NCI-H2196 (cell line): ENCODE results near the gene ANKRD33B.
A peak's percentile ranks its signal among the peaks of the same experiment; 100 is the strongest.
"Not testable (repeated sequence)": the region's sequence is repeated elsewhere in the genome, so short reads cannot be mapped to it uniquely, and the experiment has no call there.

Source experiments
- DNase-seq: peaks from one replicate; lab custom pipeline; 2025; ENCODE audit not compliant: unreplicated experiment; lab: John Stamatoyannopoulos, UW

ANKRD33B gene

GRCh38 chr5:10556289-10556807 lies 7.5 kb upstream of the ANKRD33B start:
- DNase-seq: no peak

GRCh38 chr5:10556893-10557746 lies 6.8 kb upstream of the ANKRD33B start:
- DNase-seq: no peak

GRCh38 chr5:10559151-10559550 lies 4.7 kb upstream of the ANKRD33B start:
- DNase-seq: no peak

GRCh38 chr5:10559871-10560270 lies 4.0 kb upstream of the ANKRD33B start:
- DNase-seq: no peak

- DNase-seq: no peak
These were observed 1.4 kb upstream of the ANKRD33B start for GRCh38 chr5:10562201-10563109.

GRCh38 chr5:10563110-10563944 lies 543 bp upstream of the ANKRD33B start:
- DNase-seq: peak; percentile 46

GRCh38 chr5:10564838-10565784 lies 1.2 kb downstream of the ANKRD33B start:
- no peak for DNase-seq

GRCh38 chr5:10565785-10566542 lies 2.1 kb downstream of the ANKRD33B start:
- no peak for DNase-seq

GRCh38 chr5:10566543-10567068 lies 2.7 kb downstream of the ANKRD33B start:
- DNase-seq: no peak

- DNase-seq: no peak
These were observed 3.3 kb downstream of the ANKRD33B start for GRCh38 chr5:10567121-10567591.

- DNase-seq: no peak
These were observed 4.0 kb downstream of the ANKRD33B start for GRCh38 chr5:10567781-10568321.

- DNase-seq: not testable (repeated sequence)
These were observed 6.7 kb downstream of the ANKRD33B start for GRCh38 chr5:10570540-10570939.

GRCh38 chr5:10572451-10572850 lies 8.6 kb downstream of the ANKRD33B start:
- DNase-seq: no peak

GRCh38 chr5:10573487-10574145 lies 9.7 kb downstream of the ANKRD33B start:
- DNase-seq: no peak

GRCh38 chr5:10574879-10575278 lies 11.0 kb downstream of the ANKRD33B start:
- not testable (repeated sequence) for DNase-seq

GRCh38 chr5:10576121-10576789 lies 12.4 kb downstream of the ANKRD33B start:
- no peak for DNase-seq

GRCh38 chr5:10576790-10577189 lies 12.9 kb downstream of the ANKRD33B start:
- no peak for DNase-seq
